Hypothalamus (tissue), 51 donors: Measurements from ENCODE around the gene TDO2.
"Not testable (repeated sequence)": the region's sequence is repeated elsewhere in the genome, so short reads cannot be mapped to it uniquely, and the experiment has no call there.

Experiments
- DNase-seq, 51 donors: peaks; one replicate each; lab custom pipeline; 2025; lab: John Stamatoyannopoulos, UW

TDO2 gene

DNA sequence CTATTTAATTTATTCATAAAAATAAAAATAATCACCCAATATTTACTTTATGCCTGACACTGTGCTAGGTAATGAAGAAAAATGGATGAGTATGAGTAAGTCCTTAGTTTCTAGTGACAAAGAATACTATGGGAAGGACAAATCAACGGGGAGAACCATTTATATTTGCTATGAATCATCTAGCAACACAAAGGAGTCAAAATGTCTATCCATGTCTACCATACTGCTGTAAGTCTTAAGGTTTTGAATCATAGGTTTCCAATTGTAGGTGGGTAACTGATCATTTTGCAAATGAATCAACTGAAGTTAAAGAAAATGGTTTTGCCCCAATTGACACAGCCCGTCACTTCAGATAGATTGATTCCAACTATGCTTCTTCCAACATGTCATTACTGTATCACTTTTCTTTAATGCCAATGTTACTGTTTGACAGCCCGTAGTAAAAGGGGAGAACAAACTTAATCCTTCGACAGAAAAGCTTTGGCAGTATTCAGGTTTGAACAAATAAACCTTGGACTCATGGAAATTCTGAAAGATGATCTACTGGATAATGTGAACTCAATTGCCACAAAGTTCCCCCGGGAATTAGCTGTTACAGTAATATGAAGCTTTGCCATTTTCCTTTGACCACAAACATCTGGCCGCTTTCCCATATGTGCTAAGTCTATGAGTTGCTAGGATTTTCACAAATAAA is 3.2 kb downstream of the TDO2 start:
- DNase-seq = no peak

- DNase-seq = no peak
Measured at GRCh38 chr4:155907556-155907955, 4.1 kb downstream of the TDO2 start.

DNA sequence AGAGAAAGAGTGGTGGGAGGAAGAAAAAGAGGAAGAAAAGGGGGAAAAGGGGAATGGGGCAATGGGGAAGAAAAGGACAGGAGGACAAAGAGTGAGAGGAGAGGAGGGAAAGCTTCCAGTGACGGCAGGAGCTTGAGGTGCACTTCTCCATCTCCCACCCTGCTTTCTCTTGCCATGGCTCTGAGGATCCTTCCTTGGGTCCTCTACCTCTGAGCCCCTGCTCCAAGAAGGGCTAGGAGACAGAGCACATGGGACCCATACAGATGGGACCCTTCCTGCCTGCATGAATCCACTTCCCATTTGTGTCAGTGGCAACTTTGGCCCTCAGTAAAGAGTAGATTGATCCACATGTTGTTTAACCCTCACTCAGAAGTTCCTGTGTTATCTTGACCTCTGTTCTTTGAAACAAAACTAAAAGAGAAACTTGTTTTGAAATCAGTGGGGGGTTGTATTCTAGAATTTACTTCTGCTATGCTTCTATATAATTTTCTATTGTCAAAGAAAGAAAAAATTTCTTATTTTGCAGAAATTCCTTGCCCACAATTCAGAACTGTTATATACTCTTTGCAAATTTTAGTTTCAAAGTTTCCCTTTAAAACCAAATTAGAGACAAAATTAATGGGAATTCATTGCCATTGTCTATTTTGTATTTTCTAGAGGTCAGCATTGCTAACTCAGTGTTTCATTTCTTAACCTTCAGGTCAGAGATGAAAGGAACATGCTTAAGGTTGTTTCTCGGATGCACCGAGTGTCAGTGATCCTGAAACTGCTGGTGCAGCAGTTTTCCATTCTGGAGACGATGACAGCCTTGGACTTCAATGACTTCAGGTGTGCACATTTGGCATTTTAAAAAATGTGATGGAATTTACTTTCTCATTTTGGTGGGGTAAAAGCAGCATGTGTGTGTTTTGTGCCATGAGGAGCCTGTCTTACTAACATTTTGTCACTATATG is 5.0 kb downstream of the TDO2 start:
- no peak for DNase-seq

- no peak for DNase-seq
Measured at GRCh38 chr4:155909615-155910226, 6.2 kb downstream of the TDO2 start.

DNA sequence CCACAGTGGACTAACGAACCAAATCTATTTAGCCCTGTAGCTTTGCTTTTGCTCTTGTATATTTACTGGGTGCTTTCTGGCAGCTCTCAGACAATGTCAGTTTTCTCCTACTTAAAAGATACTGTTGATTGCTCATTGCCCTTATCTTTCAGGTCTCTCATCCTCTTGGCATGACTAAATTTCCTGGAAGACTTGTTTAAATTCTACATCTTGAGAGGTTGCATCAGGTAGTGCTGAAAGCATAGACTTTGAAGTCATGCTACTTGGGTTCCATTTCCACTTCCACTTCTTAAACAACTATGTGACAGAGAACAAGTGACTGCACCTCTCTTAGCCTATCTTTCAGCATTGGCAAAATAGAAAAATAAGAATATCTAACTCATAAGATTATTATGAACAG is 8.4 kb downstream of the TDO2 start:
- DNase-seq = no peak

- no peak for DNase-seq
Measured at GRCh38 chr4:155914782-155915181, 11.3 kb downstream of the TDO2 start.

DNA sequence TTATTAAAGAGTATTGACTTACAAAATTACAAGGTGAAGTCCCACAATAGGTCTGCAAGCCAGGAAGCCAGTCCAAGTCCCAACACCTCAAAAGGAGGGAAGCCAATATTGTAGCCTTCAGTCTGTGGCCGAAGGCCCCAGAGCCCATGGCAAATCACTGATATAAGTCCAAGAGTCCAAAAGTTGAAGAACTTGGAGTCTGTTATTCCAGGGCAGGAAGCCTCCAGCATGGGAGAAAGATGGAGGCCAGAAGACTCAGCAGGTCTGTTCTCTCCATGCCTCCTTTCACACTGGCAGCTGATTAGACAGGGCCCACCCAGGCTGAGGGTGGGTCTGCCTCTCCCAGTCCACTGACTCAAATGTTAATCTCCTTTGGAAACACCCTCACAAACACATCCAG is 18.1 kb downstream of the TDO2 start:
- no peak for DNase-seq

GRCh38 chr4:155924637-155925036 is 21.1 kb downstream of the TDO2 start:
- DNase-seq = no peak

DNA sequence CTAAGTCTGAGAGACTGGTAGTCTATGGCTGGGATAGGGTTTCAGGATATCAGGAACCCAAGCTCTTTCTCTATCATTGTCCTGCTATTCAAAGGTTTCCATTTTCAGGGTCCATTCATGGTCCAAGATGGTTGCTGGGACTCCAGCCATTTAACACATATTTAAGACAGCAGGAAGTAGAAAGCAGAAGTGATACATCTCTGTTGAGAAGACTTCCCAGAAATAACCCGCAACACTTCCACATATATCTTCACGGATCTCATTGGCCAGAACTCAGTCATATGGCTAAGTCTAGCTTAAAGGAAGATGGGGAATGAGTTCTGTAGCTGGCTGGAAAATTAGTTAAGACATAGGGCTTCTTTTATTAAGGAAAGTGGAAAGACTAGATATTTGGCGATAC is 26.3 kb downstream of the TDO2 start:
- DNase-seq = no peak

GRCh38 chr4:155930330-155930729 is 26.8 kb downstream of the TDO2 start:
- no peak for DNase-seq

GRCh38 chr4:155931634-155932033 is 28.1 kb downstream of the TDO2 start:
- DNase-seq = no peak

- DNase-seq = not testable (repeated sequence)
Measured at GRCh38 chr4:155934634-155935033, 31.1 kb downstream of the TDO2 start.

DNA sequence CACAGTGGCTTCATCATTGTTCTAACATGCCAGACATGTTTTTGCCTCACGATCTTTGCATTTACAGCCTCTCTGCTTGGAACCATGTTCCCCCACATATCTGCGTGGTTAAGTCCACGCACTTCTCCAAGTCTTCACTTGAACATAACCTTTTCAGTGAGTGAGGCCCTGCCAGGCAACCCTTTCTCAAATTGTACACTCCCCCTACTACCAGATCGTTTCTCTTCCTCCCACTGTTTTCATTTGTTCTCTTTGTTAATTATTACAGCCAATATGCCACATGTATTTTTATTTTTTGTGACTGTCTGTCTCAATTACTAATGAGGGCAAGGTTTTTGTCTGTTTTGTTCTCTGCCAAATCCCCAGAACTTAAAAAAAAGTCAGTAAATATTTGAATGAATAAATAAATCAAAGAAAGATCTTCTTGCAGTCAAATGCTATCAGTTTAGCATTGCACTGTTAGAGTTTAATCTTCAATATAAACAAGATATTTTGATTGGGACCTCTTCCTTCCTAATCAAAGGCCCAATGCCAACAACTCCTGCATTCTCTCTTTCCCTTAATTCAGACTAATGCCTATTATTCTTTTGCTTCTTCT is 32.0 kb downstream of the TDO2 start:
- no peak for DNase-seq

- no peak for DNase-seq
Measured at GRCh38 chr4:155941085-155941790, 37.7 kb downstream of the TDO2 start.

GRCh38 chr4:155941820-155942219 is 38.3 kb downstream of the TDO2 start:
- DNase-seq = no peak

DNA sequence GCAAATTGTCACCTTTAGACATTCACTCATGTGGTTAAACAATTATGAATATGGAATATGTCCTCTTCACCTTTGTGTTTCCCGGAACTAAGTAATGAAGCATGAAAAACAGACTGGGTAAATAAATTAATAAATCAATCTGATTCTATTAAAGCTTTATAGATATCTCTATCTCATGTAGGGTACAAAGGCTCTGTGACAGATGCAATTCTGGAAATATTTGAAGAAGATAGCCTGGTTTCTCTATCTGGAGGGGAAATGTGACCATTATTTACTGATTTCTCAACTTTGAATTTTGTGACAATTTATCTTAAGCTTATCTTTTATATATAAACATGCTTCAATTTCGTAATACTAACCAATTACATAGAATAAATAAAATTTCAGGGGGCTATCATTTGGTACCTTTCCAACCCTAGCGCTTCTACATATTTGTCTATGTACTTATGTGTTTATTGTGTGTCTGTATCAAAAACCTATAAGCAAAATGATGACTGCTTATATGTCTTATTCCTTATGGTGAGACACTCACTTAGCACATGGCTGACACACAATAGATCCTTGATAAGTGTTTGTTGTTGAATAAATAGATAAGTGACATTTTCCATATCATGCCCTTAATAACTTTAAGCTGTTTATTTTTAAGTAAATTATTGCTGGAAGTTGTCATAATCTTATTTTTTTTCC is 40.3 kb downstream of the TDO2 start:
- no peak for DNase-seq

GRCh38 chr4:155944516-155944915 is 41.0 kb downstream of the TDO2 start:
- no peak for DNase-seq

GRCh38 chr4:155946486-155946885 is 43.0 kb downstream of the TDO2 start:
- no peak for DNase-seq

DNA sequence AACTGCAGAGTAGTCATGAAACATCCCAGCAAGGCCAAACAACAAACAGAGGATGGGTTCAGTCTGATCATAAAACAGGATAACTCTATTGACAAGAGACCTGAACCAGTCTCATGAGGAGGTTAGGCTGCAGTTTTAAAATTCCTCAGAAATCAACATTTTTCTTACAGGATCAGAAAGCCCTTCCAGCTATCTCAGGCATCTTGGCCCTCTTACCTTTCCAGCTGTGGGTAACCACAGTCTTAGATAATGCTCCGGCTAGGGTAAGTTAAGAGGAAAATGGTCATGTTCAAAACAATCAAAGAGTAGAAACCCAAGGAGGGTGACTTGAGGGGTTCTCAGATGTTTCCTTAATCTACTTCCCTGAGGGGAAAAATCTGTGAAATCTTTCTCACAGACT is 45.0 kb downstream of the TDO2 start:
- no peak for DNase-seq

DNA sequence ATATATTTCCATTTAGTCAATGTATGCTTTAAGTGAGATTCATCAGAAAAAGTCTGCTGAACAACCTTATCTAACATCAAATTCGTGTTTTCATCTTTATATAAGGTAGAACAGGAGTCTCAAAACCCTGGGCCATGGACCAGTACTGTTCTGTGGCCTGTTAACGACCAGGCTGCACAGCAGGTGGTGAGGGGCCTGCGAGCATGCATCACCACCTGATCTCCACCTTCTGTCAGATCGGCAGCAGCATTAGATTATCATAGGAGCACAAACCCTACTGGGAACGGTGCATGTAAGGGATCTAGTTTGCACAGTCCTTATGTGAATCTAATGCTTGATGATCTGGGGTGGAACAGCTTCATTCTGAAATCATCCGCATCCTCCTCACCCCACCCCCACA is 47.0 kb downstream of the TDO2 start:
- no peak for DNase-seq
